ENCODE measurements around the gene ARID1B.

The ARID1B gene

DNA sequence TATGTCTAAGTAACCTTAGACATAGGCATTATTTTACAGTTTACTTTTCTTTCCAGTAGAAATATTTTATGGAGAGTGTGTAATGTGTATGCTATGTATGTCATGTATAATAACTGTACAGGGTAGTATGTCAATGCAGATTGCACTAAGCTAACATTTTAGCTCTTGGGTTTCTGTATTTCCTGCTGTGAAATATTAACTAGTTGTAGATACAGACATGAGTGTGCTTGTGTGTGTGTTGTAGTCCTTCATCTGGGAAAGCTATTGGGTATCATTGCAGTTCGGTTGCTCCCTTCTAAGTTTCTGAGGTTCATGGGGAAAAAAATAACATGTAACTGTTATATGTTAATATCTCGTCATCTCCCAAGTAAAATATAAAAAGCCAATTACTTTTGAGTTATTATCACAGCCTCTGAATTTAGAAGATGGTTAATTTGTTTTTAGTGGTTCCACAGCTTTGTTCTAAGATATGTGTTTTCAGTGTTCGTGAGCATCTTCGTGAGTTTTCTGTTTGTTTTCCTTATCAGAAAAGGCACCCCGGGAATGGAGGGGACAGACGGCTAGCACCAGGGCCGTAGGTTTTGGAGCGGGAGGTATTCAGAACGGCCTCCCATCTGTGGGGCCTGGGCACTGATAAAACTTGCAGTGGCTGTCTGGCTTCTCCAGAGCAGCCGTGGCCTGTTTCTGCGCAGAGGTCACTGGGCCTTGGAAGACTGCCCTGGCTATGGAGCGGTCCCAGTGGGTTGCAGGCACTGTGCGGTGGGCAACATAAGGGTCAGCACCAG, 215.0 kb downstream of the ARID1B start:
- no peak for DNase-seq
- Histone ChIP-seq H3K9me3 (no peaks in the 10 kb centered on the region), H3K27me3 (no peaks in the 10 kb centered on the region), H3K36me3 (no peaks in the 10 kb centered on the region), H3K27ac (no peak overlapping the region), H3K4me1 (peaks cover 0 to 46% (median 17%) of the 10 kb centered on the region in 4 donors), H3K4me3 (no peak overlapping the region)
- TF ChIP-seq, protein P1, sequence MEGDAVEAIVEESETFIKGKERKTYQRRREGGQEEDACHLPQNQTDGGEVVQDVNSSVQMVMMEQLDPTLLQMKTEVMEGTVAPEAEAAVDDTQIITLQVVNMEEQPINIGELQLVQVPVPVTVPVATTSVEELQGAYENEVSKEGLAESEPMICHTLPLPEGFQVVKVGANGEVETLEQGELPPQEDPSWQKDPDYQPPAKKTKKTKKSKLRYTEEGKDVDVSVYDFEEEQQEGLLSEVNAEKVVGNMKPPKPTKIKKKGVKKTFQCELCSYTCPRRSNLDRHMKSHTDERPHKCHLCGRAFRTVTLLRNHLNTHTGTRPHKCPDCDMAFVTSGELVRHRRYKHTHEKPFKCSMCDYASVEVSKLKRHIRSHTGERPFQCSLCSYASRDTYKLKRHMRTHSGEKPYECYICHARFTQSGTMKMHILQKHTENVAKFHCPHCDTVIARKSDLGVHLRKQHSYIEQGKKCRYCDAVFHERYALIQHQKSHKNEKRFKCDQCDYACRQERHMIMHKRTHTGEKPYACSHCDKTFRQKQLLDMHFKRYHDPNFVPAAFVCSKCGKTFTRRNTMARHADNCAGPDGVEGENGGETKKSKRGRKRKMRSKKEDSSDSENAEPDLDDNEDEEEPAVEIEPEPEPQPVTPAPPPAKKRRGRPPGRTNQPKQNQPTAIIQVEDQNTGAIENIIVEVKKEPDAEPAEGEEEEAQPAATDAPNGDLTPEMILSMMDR (IDR thresholded peaks at IDR 0.05): no peak
- intact Hi-C loops (cut with DNase I; ENCODE audit: low total_unique reads): no loop called here

DNA sequence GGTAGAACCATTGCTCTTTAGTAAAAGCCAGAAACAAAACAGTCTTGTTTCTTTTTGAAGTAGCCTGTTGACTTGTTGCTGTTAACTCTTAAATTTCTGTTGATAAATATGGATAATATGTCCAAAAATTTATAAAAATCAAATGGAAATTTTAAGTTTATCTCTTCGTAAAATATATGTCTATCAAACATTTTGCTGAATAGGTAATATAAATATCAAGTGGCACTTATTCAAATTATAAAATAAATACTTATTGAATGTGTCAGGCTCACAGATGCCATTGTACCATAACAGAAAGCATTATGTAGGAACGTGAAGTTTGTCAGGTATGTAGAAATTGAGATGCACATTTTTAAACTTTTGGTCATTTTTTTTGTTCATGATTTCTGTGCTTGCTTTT, 216.5 kb downstream of the ARID1B start:
- Histone ChIP-seq H3K9me3 (no peaks in the 10 kb centered on the region), H3K4me1 (peaks cover 0 to 36% (median 11%) of the 10 kb centered on the region in 4 donors), H3K36me3 (no peaks in the 10 kb centered on the region), H3K4me3 (no peak overlapping the region), H3K27me3 (no peaks in the 10 kb centered on the region), H3K27ac (no peak overlapping the region)
- intact Hi-C loops (cut with DNase I; ENCODE audit: low total_unique reads): no loop called here
- TF ChIP-seq, protein P1 (IDR thresholded peaks at IDR 0.05): no peak
- no peak for DNase-seq

DNA sequence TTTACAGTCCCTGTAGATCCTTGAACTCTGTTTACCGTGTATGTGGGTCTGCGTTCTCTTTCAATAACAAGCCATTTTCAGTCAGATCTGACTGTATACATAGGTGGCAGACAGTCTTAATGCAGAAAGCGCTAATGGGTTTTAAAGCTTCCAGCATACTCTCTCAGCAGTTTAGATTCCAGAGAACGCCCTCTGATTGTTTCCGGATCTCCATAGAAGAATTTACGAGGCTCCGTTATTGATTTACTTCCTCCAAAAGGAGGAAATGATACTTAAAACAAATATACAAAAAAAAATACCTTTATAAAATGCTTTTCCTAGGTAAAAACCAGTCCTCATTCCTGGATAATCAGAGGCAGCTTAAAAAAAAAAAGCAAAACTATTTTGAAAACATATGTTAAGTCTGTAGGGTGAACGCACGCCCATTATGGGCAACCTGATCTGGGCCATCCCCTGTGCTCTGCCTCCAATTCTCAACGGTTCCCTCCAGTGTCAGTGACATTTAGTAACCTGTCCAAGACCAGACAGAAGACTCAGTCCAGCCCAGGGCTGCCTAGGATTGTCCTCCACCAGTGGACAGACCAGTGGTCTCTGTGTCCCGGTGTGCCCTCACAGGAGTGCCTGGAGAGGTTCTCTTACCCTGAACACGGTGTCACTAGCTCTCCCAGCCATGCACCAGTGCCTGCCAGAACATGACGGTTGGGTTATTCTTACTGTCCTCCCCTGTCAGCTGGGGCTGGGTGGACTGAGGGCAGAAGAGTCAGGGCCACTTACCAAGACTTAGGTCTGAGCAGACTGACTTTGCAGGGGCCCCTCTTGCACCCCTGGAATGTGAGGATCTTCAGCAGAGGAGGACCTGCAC, 217.3 kb downstream of the ARID1B start:
- intact Hi-C loops (cut with DNase I; ENCODE audit: low total_unique reads): no loop called here
- H3K4me3 ChIP-seq: no peak overlapping the region
- no peaks in the 10 kb centered on the region for H3K27me3 ChIP-seq
- H3K9me3 ChIP-seq: no peaks in the 10 kb centered on the region
- H3K27ac ChIP-seq: no peak overlapping the region
- peaks cover 0 to 32% (median 11%) of the 10 kb centered on the region in 4 donors for H3K4me1 ChIP-seq
- no peaks in the 10 kb centered on the region for H3K36me3 ChIP-seq
- TF ChIP-seq, protein P1 (IDR thresholded peaks at IDR 0.05): no peak
- DNase-seq: no peak

DNA sequence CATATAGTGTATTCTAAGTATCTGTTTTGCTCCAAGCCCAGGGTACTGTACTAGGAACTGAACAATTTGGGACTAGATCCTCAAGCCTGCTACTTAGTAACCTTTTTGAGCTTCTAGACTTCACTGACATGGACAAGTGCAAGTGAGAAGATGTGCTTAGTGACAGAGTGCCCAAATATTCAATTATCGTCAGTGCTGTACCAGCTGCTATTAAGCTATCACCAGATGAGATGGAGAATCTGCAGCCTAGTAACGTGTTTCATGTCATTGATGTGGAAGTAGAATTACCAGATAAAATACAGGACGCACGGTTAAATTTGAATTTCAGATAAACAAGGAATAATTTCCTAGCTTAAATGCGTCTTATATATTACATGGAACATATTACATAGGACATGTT, 218.3 kb downstream of the ARID1B start:
- intact Hi-C loops (cut with DNase I; ENCODE audit: low total_unique reads): no loop called here

DNA sequence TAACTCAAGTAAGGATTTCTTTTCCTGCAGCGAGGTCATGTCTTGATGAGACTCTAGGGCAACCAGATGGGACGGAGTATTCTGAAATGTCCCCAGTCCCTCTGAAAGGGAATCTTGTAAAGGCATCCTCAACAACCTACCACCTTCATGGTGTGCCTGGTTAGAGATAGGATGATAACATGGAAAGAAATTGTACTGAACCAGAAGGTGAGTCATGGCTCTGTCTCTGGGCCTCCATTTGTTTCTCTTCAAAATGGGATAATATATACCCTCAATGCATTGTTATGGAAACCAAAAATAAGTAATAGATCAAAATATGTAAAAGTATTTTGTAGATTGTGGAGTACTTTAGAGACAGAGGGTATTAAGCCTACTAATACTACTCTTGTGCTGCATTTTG, 219.1 kb downstream of the ARID1B start:
- intact Hi-C loops (cut with DNase I; ENCODE audit: low total_unique reads): no loop called here
- H3K4me1 ChIP-seq: peaks cover 0 to 29% (median 11%) of the 10 kb centered on the region in 4 donors
- TF ChIP-seq, protein P1 (IDR thresholded peaks at IDR 0.05): no peak
- H3K36me3 ChIP-seq: no peaks in the 10 kb centered on the region
- no peaks in the 10 kb centered on the region for H3K27me3 ChIP-seq
- no peak overlapping the region for H3K4me3 ChIP-seq
- no peak for DNase-seq
- H3K27ac ChIP-seq: no peak overlapping the region
- H3K9me3 ChIP-seq: no peaks in the 10 kb centered on the region

More for the DNA sequence above, 218.3 kb downstream of the ARID1B start:
- peaks cover 0 to 32% (median 11%) of the 10 kb centered on the region in 4 donors for H3K4me1 ChIP-seq
- H3K4me3 ChIP-seq: no peak overlapping the region
- no peak for DNase-seq
- TF ChIP-seq, protein P1 (IDR thresholded peaks at IDR 0.05): no peak
- H3K36me3 ChIP-seq: no peaks in the 10 kb centered on the region
- H3K27me3 ChIP-seq: no peaks in the 10 kb centered on the region
- no peak overlapping the region for H3K27ac ChIP-seq
- no peaks in the 10 kb centered on the region for H3K9me3 ChIP-seq
